SK-N-SH (cell line): ENCODE measurements around the gene SYT11. TPM values are rescaled to one million over a fixed set of nuclear protein-coding genes. Genes with fewer than 3 reads are reported as not detected.
"Not testable (repeated sequence)": the region's sequence is repeated elsewhere in the genome, so short reads cannot be mapped to it uniquely, and the experiment has no call there.

ENCODE experiments used
- CTCF ChIA-PET: fragments of 300-600, 350-600 bp; formaldehyde crosslinking; extraction: SDS; loops from one replicate; lab custom pipeline; 2021; lab: Yijun Ruan, JAX
- POLR2A ChIA-PET: fragments of 350-600 bp; sonication (Branson Sonifier 250); formaldehyde crosslinking; extraction: SDS; loops from one replicate; lab custom pipeline; 2020; ENCODE audit warnings: antibody characterized with exemption, inconsistent platforms; lab: Yijun Ruan, JAX
- DNase-seq: peaks from one replicate; pipeline ENCODE4 v3.0.0; 2012
- H2AFZ ChIP-seq: fragments of 200-600 bp; sonication (generic); 2 replicates; pipeline ENCODE4 v1.8.1; 2016; ENCODE audit warnings: antibody characterized with exemption, mild to moderate bottlenecking, low read depth
- H3F3A ChIP-seq: fragments of 200-600 bp; sonication (generic); replicated peaks from 2 replicates; pipeline ENCODE3; 2016; ENCODE audit warnings: antibody characterized with exemption, mild to moderate bottlenecking; ENCODE audit not compliant: insufficient read depth
- H3K27ac ChIP-seq, 2 experiments: fragments of 200-500 bp in 1 of 2; fragments of 200-600 bp in 1 of 2; sonication (Bioruptor generic) in 1 of 2; sonication (generic), shearing (Covaris generic) in 1 of 2; 2 replicates each; pipeline versions ENCODE4 v1.5.1 to v1.6.1; 2014 to 2016; ENCODE audit warnings: low read depth in 2 of 2, inconsistent platforms in 1 of 2, low read length in 1 of 2, mild to moderate bottlenecking in 1 of 2, mixed read lengths in 1 of 2
- H3K27me3 ChIP-seq: fragments of 200-600 bp; sonication (generic), shearing (Covaris generic); 2 replicates; pipeline ENCODE4 v1.6.1; 2016; ENCODE audit warnings: mixed run types; ENCODE audit not compliant: insufficient read depth
- H3K36me3 ChIP-seq, 2 experiments: fragments of 200-500 bp in 1 of 2; fragments of 200-600 bp in 1 of 2; sonication (Bioruptor generic) in 1 of 2; sonication (generic) in 1 of 2; replicated peaks in 1 of 2; 2 replicates each; pipeline versions ENCODE3 to v1.5.1; 2014 to 2016; ENCODE audit warnings: low read length in 1 of 2, mild to moderate bottlenecking in 1 of 2; ENCODE audit not compliant: insufficient read depth in 2 of 2, control insufficient read depth in 1 of 2
- H3K4me1 ChIP-seq, 2 experiments: fragments of 200-500 bp in 1 of 2; fragments of 200-600 bp in 1 of 2; sonication (Bioruptor generic) in 1 of 2; sonication (generic), shearing (Covaris generic) in 1 of 2; 2 replicates each; pipeline versions ENCODE4 v1.5.1 to v1.6.1; 2014 to 2016; ENCODE audit warnings: low read depth in 1 of 2, low read length in 1 of 2, mixed run types in 1 of 2; ENCODE audit not compliant: insufficient read depth in 2 of 2, control insufficient read depth in 1 of 2
- H3K4me2 ChIP-seq: fragments of 200-600 bp; sonication (generic), shearing (Covaris generic); 2 replicates; pipeline ENCODE4 v1.6.1; 2017; ENCODE audit warnings: mixed run types
- H3K4me3 ChIP-seq, 2 experiments: fragments of 200-500 bp in 1 of 2; fragments of 200-600 bp in 1 of 2; sonication (Bioruptor generic) in 1 of 2; sonication (generic), shearing (Covaris generic) in 1 of 2; 2 replicates each; pipeline versions ENCODE4 v1.5.1 to v1.8.1; 2014 to 2016; ENCODE audit warnings: low read depth in 2 of 2, inconsistent platforms in 1 of 2, low read length in 1 of 2, mild to moderate bottlenecking in 1 of 2, mixed read lengths in 1 of 2, moderate library complexity in 1 of 2
- H3K79me2 ChIP-seq: fragments of 200-600 bp; sonication (generic); 2 replicates; pipeline ENCODE4 v1.8.1; 2017; ENCODE audit warnings: mild to moderate bottlenecking; ENCODE audit not compliant: insufficient read depth
- H3K9ac ChIP-seq: fragments of 200-600 bp; sonication (generic); 2 replicates; pipeline ENCODE4 v1.6.1; 2017; ENCODE audit warnings: mixed run types
- H3K9me2 ChIP-seq: fragments of 200-600 bp; sonication (generic); 2 replicates; pipeline ENCODE4 v1.6.1; 2017; ENCODE audit warnings: mixed run types
- H3K9me3 ChIP-seq: fragments of 200-600 bp; sonication (generic); 2 replicates; pipeline ENCODE4 v1.6.1; 2017; ENCODE audit warnings: mixed run types, mild to moderate bottlenecking, moderate library complexity
- H4K20me1 ChIP-seq: fragments of 200-600 bp; sonication (generic); 2 replicates; pipeline ENCODE4 v1.6.1; 2017; ENCODE audit warnings: mild to moderate bottlenecking, mixed run types; ENCODE audit not compliant: insufficient read depth
- ELF1 ChIP-seq: IDR thresholded peaks from 2 replicates; pipeline ENCODE4 v1.4.0; 2012
- EP300 ChIP-seq, 2 experiments: IDR thresholded peaks; 2 replicates each; pipeline versions ENCODE4 v1.4.0 to v1.6.1; 2012; ENCODE audit warnings: borderline replicate concordance in 1 of 2, low read depth in 1 of 2, low read length in 1 of 2
- EZH2phosphoT487 ChIP-seq: fragments of 200-600 bp; sonication (generic); IDR thresholded peaks from 2 replicates; pipeline ENCODE4 v1.6.1; 2017; ENCODE audit warnings: low read depth, mixed run types, mild to moderate bottlenecking, antibody characterized with exemption, moderate library complexity, borderline replicate concordance
- FOXM1 ChIP-seq: IDR thresholded peaks from 2 replicates; pipeline ENCODE4 v1.4.0; 2012; ENCODE audit warnings: low read depth, mild to moderate bottlenecking
- GABPA ChIP-seq: IDR thresholded peaks from 2 replicates; pipeline ENCODE4 v1.4.0; 2012; ENCODE audit warnings: low read depth, mild to moderate bottlenecking
- GATA2 ChIP-seq: sonication (generic); formaldehyde crosslinking; IDR thresholded peaks from 2 replicates; pipeline ENCODE4 v1.5.0; 2020; ENCODE audit warnings: mild to moderate bottlenecking, missing genetic modification reagents
- JUND ChIP-seq: IDR thresholded peaks from 2 replicates; pipeline ENCODE4 v1.4.0; 2012
- MEF2A ChIP-seq: IDR thresholded peaks from 2 replicates; pipeline ENCODE4 v1.4.0; 2012; ENCODE audit warnings: low read depth, borderline replicate concordance
- MXI1 ChIP-seq: IDR thresholded peaks from 2 replicates; pipeline ENCODE4 v1.6.1; 2012; ENCODE audit warnings: mild to moderate bottlenecking, low read depth, low read length, improper control_type of control experiment
- NRF1 ChIP-seq: IDR thresholded peaks from 2 replicates; pipeline ENCODE4 v1.6.1; 2012; ENCODE audit warnings: low read depth, mild to moderate bottlenecking, low read length
- POLR2AphosphoS5 ChIP-seq: IDR thresholded peaks from 2 replicates; pipeline ENCODE4 v1.6.1; 2012; ENCODE audit warnings: low read depth, low read length
- RXRA ChIP-seq: IDR thresholded peaks from 2 replicates; pipeline ENCODE4 v1.4.0; 2012; ENCODE audit warnings: low read depth, mild to moderate bottlenecking, borderline replicate concordance
- TAF1 ChIP-seq: IDR thresholded peaks from 2 replicates; pipeline ENCODE4 v1.6.1; 2012; ENCODE audit warnings: low read depth, mild to moderate bottlenecking, low read length, moderate library complexity, borderline replicate concordance
- TCF12 ChIP-seq: IDR thresholded peaks from 2 replicates; pipeline ENCODE4 v1.4.0; 2012
- YY1 ChIP-seq: IDR thresholded peaks from 2 replicates; pipeline ENCODE4 v1.4.0; 2012; ENCODE audit warnings: low read depth, mild to moderate bottlenecking
- WGBS: methylation state at CpG from one replicate; pipeline ENCODE4 v1.1.6; 2017; ENCODE audit warnings: low lambda C conversion rate; 5-methylcytosine and 5-hydroxymethylcytosine counted together
- polyA plus RNA-seq, 3 experiments: library from polyadenylated mRNA; depleted of rRNA; stranded (reverse); fragments of >200 nt; gene quantifications; 2 replicates each; pipeline ENCODE4 v1.2.3, GENCODE V29; 2012
- TF ChIP-seq, protein P1 (sequence below): IDR thresholded peaks from 2 replicates; pipeline ENCODE4 v1.6.1; 2012; ENCODE audit warnings: mild to moderate bottlenecking, low read depth, low read length, moderate library complexity
- TF ChIP-seq, protein P2 (sequence below): IDR thresholded peaks from 2 replicates; pipeline ENCODE4 v1.4.0; 2012; ENCODE audit warnings: low read depth, borderline replicate concordance
- TF ChIP-seq, protein P3 (sequence below): IDR thresholded peaks from 2 replicates; pipeline ENCODE4 v1.4.0; 2012; ENCODE audit warnings: low read depth, borderline replicate concordance
- TF ChIP-seq, protein P4 (sequence below): fragments of 150-350 bp; IDR thresholded peaks from 2 replicates; pipeline ENCODE4 v1.6.1; 2016; ENCODE audit warnings: mild to moderate bottlenecking, low read depth, low read length

Gene SYT11
- polyA plus RNA-seq, 1 of the 3 experiments (the other 2 are of a cell fraction), result 26.7 TPM

DNA sequence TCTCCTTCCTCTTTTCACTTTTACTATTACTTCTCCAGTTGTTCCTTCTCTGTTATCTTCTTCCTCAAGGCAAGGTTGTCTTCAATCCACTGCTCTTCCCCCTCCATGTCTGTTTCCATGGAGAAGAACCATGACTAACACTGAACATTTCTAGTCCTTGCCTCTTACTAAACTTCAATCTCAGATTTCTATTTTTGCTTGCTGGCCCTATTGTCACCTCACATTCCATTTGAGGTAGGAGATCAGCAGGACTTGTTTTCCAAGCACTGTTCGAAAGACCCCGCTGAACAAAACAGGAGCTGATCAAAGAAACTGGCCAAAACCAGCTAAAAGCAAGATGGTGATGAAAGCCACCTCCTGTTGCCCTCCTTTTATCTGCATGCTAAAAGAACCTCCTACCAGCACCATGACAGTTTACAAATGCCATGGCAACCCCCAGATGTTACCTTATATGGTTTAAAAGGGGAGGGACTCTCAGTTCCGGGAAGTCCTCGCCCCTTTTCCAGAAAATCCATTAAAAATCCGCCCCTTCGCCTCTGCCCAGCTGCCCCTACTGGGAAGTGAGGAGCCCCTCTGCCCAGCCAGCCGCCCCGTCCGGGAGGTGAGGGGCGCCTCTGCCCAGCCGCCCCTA, 25.0 kb upstream of the SYT11 start:
- Histone ChIP-seq H3K36me3 (peaks cover 12 to 22% of the 10 kb centered on the region in 2 experiments), H3K27me3 (no peaks in the 10 kb centered on the region), H4K20me1 (peaks cover 3% of the 10 kb centered on the region; the same call in 1 of the 2 replicates), H3K79me2 (peaks cover 80% of the 10 kb centered on the region), H3K4me3 (no peak overlapping the region), H3K9ac (no peak overlapping the region), H2AFZ (no peak overlapping the region), H3F3A (peaks cover 13% of the 10 kb centered on the region), H3K9me2 (no peaks in the 10 kb centered on the region), H3K27ac (peak overlapping the region in 1 of 2 experiments; percentile 68; a peak in 2 of 4 replicates), H3K4me1 (peaks cover 0 to 6% of the 10 kb centered on the region in 2 experiments; a peak in 2 of 4 replicates), H3K9me3 (no peaks in the 10 kb centered on the region), H3K4me2 (peak overlapping the region; percentile 41)
- WGBS, result 95% methylated on average over 7 of the region's 11 CpGs
- TF ChIP-seq MEF2A, result no peak
- TF ChIP-seq GABPA, result no peak
- TF ChIP-seq, protein P1, sequence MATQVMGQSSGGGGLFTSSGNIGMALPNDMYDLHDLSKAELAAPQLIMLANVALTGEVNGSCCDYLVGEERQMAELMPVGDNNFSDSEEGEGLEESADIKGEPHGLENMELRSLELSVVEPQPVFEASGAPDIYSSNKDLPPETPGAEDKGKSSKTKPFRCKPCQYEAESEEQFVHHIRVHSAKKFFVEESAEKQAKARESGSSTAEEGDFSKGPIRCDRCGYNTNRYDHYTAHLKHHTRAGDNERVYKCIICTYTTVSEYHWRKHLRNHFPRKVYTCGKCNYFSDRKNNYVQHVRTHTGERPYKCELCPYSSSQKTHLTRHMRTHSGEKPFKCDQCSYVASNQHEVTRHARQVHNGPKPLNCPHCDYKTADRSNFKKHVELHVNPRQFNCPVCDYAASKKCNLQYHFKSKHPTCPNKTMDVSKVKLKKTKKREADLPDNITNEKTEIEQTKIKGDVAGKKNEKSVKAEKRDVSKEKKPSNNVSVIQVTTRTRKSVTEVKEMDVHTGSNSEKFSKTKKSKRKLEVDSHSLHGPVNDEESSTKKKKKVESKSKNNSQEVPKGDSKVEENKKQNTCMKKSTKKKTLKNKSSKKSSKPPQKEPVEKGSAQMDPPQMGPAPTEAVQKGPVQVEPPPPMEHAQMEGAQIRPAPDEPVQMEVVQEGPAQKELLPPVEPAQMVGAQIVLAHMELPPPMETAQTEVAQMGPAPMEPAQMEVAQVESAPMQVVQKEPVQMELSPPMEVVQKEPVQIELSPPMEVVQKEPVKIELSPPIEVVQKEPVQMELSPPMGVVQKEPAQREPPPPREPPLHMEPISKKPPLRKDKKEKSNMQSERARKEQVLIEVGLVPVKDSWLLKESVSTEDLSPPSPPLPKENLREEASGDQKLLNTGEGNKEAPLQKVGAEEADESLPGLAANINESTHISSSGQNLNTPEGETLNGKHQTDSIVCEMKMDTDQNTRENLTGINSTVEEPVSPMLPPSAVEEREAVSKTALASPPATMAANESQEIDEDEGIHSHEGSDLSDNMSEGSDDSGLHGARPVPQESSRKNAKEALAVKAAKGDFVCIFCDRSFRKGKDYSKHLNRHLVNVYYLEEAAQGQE, result no peak
- TF ChIP-seq EP300 (IDR thresholded peaks at IDR 0.05; ENCODE audit: borderline replicate concordance in 1 of 2, low read depth in 1 of 2, low read length in 1 of 2), result no peak
- TF ChIP-seq, protein P2, sequence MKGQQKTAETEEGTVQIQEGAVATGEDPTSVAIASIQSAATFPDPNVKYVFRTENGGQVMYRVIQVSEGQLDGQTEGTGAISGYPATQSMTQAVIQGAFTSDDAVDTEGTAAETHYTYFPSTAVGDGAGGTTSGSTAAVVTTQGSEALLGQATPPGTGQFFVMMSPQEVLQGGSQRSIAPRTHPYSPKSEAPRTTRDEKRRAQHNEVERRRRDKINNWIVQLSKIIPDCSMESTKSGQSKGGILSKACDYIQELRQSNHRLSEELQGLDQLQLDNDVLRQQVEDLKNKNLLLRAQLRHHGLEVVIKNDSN, result no peak
- no peak for TF ChIP-seq GATA2 (CRISPR knock-in tag)
- no peak for TF ChIP-seq POLR2AphosphoS5
- TF ChIP-seq JUND, result no peak
- no peak for TF ChIP-seq RXRA
- TF ChIP-seq TCF12, result no peak
- no peak for TF ChIP-seq YY1
- TF ChIP-seq FOXM1, result no peak
- TF ChIP-seq EZH2phosphoT487, result no peak
- TF ChIP-seq, protein P3, sequence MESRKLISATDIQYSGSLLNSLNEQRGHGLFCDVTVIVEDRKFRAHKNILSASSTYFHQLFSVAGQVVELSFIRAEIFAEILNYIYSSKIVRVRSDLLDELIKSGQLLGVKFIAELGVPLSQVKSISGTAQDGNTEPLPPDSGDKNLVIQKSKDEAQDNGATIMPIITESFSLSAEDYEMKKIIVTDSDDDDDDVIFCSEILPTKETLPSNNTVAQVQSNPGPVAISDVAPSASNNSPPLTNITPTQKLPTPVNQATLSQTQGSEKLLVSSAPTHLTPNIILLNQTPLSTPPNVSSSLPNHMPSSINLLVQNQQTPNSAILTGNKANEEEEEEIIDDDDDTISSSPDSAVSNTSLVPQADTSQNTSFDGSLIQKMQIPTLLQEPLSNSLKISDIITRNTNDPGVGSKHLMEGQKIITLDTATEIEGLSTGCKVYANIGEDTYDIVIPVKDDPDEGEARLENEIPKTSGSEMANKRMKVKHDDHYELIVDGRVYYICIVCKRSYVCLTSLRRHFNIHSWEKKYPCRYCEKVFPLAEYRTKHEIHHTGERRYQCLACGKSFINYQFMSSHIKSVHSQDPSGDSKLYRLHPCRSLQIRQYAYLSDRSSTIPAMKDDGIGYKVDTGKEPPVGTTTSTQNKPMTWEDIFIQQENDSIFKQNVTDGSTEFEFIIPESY, result no peak
- TF ChIP-seq, protein P4, sequence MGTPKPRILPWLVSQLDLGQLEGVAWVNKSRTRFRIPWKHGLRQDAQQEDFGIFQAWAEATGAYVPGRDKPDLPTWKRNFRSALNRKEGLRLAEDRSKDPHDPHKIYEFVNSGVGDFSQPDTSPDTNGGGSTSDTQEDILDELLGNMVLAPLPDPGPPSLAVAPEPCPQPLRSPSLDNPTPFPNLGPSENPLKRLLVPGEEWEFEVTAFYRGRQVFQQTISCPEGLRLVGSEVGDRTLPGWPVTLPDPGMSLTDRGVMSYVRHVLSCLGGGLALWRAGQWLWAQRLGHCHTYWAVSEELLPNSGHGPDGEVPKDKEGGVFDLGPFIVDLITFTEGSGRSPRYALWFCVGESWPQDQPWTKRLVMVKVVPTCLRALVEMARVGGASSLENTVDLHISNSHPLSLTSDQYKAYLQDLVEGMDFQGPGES, result no peak
- no peak for TF ChIP-seq NRF1
- no peak for TF ChIP-seq MXI1
- no peak for TF ChIP-seq ELF1
- no peak for TF ChIP-seq TAF1
- DNase-seq, result peak; percentile 16
- POLR2A ChIA-PET, result no interaction called here
- CTCF ChIA-PET, result interaction anchor here (0.7 kb wide), 1 partner anchor 9 kb away, joined by 3 read pairs; no protein-coding TSS in a partner anchor

DNA sequence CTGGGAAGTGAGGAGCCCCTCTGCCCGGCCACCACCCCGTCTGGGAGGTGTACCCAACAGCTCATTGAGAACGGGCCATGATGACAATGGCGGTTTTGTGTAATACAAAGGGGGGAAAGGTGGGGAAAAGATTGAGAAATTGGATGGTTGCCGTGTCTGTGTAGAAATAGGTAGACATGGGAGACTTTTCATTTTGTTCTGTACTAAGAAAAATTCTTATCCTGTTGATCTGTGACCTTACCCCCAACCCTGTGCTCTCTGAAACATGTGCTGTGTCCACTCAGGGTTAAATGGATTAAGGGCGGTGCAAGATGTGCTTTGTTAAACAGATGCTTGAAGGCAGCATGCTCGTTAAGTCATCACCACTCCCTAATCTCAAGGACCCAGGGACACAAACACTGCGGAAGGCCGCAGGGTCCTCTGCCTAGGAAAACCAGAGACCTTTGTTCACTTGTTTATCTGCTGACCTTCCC, 24.4 kb upstream of the SYT11 start:
- H3K9me2 ChIP-seq, H3K4me1 ChIP-seq, H2AFZ ChIP-seq, DNase-seq, H3K9me3 ChIP-seq, POLR2A ChIA-PET, H3K4me3 ChIP-seq, H4K20me1 ChIP-seq, H3K9ac ChIP-seq, H3K4me2 ChIP-seq, H3K27me3 ChIP-seq, CTCF ChIA-PET: not testable (repeated sequence)
- H3K27ac ChIP-seq, result peak overlapping the region in 1 of 2 experiments; percentile 68; a peak in 2 of 4 replicates
- H3F3A ChIP-seq, result peaks cover 13% of the 10 kb centered on the region
- H3K79me2 ChIP-seq, result peaks cover 81% of the 10 kb centered on the region
- WGBS, result 94% methylated on average over 9 of the region's 9 CpGs
- peaks cover 12 to 28% of the 10 kb centered on the region in 2 experiments for H3K36me3 ChIP-seq
